HG03108 (cell line): ENCODE results near the gene MAP2.

Source experiments
- ATAC-seq: cut with Tn5 transposase; IDR thresholded peaks from one replicate; pipeline ENCODE4 v1.9.1; 2021; ENCODE audit warnings: moderate library complexity; ENCODE audit not compliant: unreplicated experiment

MAP2 gene

GRCh38 chr2:209694748-209695147, 270.9 kb downstream of the MAP2 start:
- no peak for ATAC-seq

GRCh38 chr2:209696836-209697711, 273.2 kb downstream of the MAP2 start:
- ATAC-seq, result peak; percentile 70

- ATAC-seq, result no peak
Observed at GRCh38 chr2:209702775-209703174, 278.9 kb downstream of the MAP2 start.

- ATAC-seq, result no peak
Observed at GRCh38 chr2:209713219-209713618, 289.4 kb downstream of the MAP2 start.

- no peak for ATAC-seq
Observed at GRCh38 chr2:209719034-209719433, 295.2 kb downstream of the MAP2 start.

GRCh38 chr2:209721497-209721896, 297.6 kb downstream of the MAP2 start:
- ATAC-seq, result no peak

GRCh38 chr2:209726311-209726710, 302.5 kb downstream of the MAP2 start:
- ATAC-seq, result no peak

- ATAC-seq, result no peak
Observed at GRCh38 chr2:209727077-209727476, 303.2 kb downstream of the MAP2 start.

- no peak for ATAC-seq
Observed at GRCh38 chr2:209734805-209735204, 311.0 kb downstream of the MAP2 start.

- ATAC-seq, result no peak
Observed at GRCh38 chr2:209741953-209742352, 318.1 kb downstream of the MAP2 start.

- no peak for ATAC-seq
Observed at GRCh38 chr2:209753020-209753419, 329.2 kb downstream of the MAP2 start.

GRCh38 chr2:209757163-209757562, 333.3 kb downstream of the MAP2 start:
- no peak for ATAC-seq

- ATAC-seq, result no peak
Observed at GRCh38 chr2:209761566-209761965, 337.7 kb downstream of the MAP2 start.

- no peak for ATAC-seq
Observed at GRCh38 chr2:209762563-209762962, 338.7 kb downstream of the MAP2 start.

GRCh38 chr2:209763106-209763505, 339.3 kb downstream of the MAP2 start:
- no peak for ATAC-seq

GRCh38 chr2:209766613-209767012, 342.8 kb downstream of the MAP2 start:
- ATAC-seq, result no peak

GRCh38 chr2:209767316-209767715, 343.5 kb downstream of the MAP2 start:
- ATAC-seq, result no peak

GRCh38 chr2:209768557-209768956, 344.7 kb downstream of the MAP2 start:
- no peak for ATAC-seq

- no peak for ATAC-seq
Observed at GRCh38 chr2:209771474-209772289, 347.8 kb downstream of the MAP2 start, which contains the start of gene UNC80. Gene UNC80, plus strand, starts transcription at chr2:209771832. Its CDS starts 241 bp downstream, at chr2:209772073.

GRCh38 chr2:209772290-209772685, 348.4 kb downstream of the MAP2 start:
- no peak for ATAC-seq

- ATAC-seq, result no peak
Observed at GRCh38 chr2:209773377-209773776, 349.5 kb downstream of the MAP2 start.
